Breast epithelium (tissue), 4 donors: Measurements from ENCODE around the gene GRHL1. TPM values are rescaled to one million over a fixed set of nuclear protein-coding genes. Genes with fewer than 3 reads are reported as not detected.
"Not testable (repeated sequence)": the region's sequence is repeated elsewhere in the genome, so short reads cannot be mapped to it uniquely, and the experiment has no call there.

Experiments
- DNase-seq, 2 donors: peaks; one replicate each; pipeline ENCODE4 v3.0.0-alpha.2; 2019; ENCODE audit warnings: low spot score in 2 of 2
- H3K27ac ChIP-seq, 2 donors: fragments of 200-600 bp; sonication (generic) in 1 of 2; one replicate each; pipeline ENCODE4 v1.5.1; 2016 to 2019; ENCODE audit warnings: mild to moderate bottlenecking in 1 of 2
- H3K27me3 ChIP-seq, 2 donors: fragments of 200-600 bp; sonication (generic) in 1 of 2; one replicate each; pipeline versions ENCODE4 v1.5.1 to v1.6.0; 2017 to 2019; ENCODE audit warnings: control low read depth in 1 of 2, mild to moderate bottlenecking in 1 of 2
- H3K36me3 ChIP-seq: fragments of 200-600 bp; one replicate; pipeline ENCODE4 v1.5.1; 2019
- H3K4me1 ChIP-seq, 2 donors: fragments of 200-600 bp; sonication (generic); one replicate each; pipeline ENCODE4 v1.5.1; 2016 to 2019; ENCODE audit warnings: control low read depth in 1 of 2
- H3K4me3 ChIP-seq, 3 donors: fragments of 200-600 bp; sonication (generic); 1 replicate in 2 of 3; 2 replicates in 1 of 3; pipeline ENCODE4 v1.5.1; 2016 to 2019; ENCODE audit warnings: mild to moderate bottlenecking in 3 of 3, moderate library complexity in 2 of 3
- H3K9me3 ChIP-seq, 2 donors: fragments of 200-600 bp; sonication (generic) in 1 of 2; one replicate each; pipeline ENCODE4 v1.5.1; 2016 to 2019; ENCODE audit warnings: control low read depth in 1 of 2
- CTCF ChIP-seq, 3 donors: fragments of 450-650 bp; IDR thresholded peaks; one replicate each; pipeline ENCODE4 v1.5.1; 2016 to 2017; ENCODE audit warnings: antibody characterized with exemption in 3 of 3, mild to moderate bottlenecking in 3 of 3, moderate library complexity in 3 of 3
- POLR2A ChIP-seq: fragments of 450-650 bp; IDR thresholded peaks from one replicate; pipeline ENCODE4 v1.6.1; 2016; ENCODE audit warnings: antibody characterized with exemption, mild to moderate bottlenecking, moderate library complexity
- POLR2AphosphoS5 ChIP-seq, 3 donors: sonication (generic); formaldehyde crosslinking; IDR thresholded peaks; one replicate each; pipeline ENCODE4 v1.6.1; 2017; ENCODE audit warnings: antibody characterized with exemption in 3 of 3
- intact Hi-C: fragments of 100-400 bp; cut with DNase I; formaldehyde crosslinking; loops from one replicate; pipeline ENCODE4 v1.15.1; 2023; ENCODE audit warnings: low total_unique reads
- total RNA-seq, 3 donors: library from RNA; depleted of rRNA; stranded (reverse); fragments of >200 nt; gene quantifications; one replicate each; pipeline ENCODE4 v1.1.0, GENCODE V29; 2016

The GRHL1 gene
- total RNA-seq, 3 donors from 2014 or later, result 2.1 to 86.3 (median 40.0) TPM

GRCh38 chr2:10008809-10009176, 57.3 kb downstream of the GRHL1 start:
- Histone ChIP-seq H3K9me3 (no peaks in the 10 kb centered on the region), H3K27me3 (no peaks in the 10 kb centered on the region), H3K27ac (peak overlapping the region in 1 of 2 donors; percentile 84), H3K36me3 (no peaks in the 10 kb centered on the region), H3K4me3 (no peak overlapping the region), H3K4me1 (peaks cover 13 to 14% of the 10 kb centered on the region in 2 donors)
- intact Hi-C loops, result no loop called here
- peak in 1 of 2 donors; percentile 24 for DNase-seq
- TF ChIP-seq CTCF (IDR thresholded peaks at IDR 0.05), result no peak
- TF ChIP-seq POLR2AphosphoS5 (IDR thresholded peaks at IDR 0.05), result no peak
- TF ChIP-seq POLR2A, result no peak

- Histone ChIP-seq H3K4me3 (peak overlapping the region in 1 of 3 donors; percentile 9), H3K36me3 (no peaks in the 10 kb centered on the region), H3K9me3 (no peaks in the 10 kb centered on the region), H3K27me3 (no peaks in the 10 kb centered on the region), H3K4me1 (peaks cover 13 to 14% of the 10 kb centered on the region in 2 donors), H3K27ac (peak overlapping the region; percentile 61 to 84)
- peak in 1 of 2 donors; percentile 37 for DNase-seq
- no peak for TF ChIP-seq CTCF (IDR thresholded peaks at IDR 0.05)
- intact Hi-C loops, result no loop called here
These were observed 57.8 kb downstream of the GRHL1 start for GRCh38 chr2:10009271-10009810.

- peak overlapping the region; percentile 61 to 84 for H3K27ac ChIP-seq
- no peaks in the 10 kb centered on the region for H3K9me3 ChIP-seq
- intact Hi-C loops, result no loop called here
- peak; percentile 43 to 65 for DNase-seq
- peak overlapping the region in 1 of 3 donors; percentile 9 for H3K4me3 ChIP-seq
- peaks cover 13 to 14% of the 10 kb centered on the region in 2 donors for H3K4me1 ChIP-seq
- no peaks in the 10 kb centered on the region for H3K27me3 ChIP-seq
- TF ChIP-seq POLR2AphosphoS5 (IDR thresholded peaks at IDR 0.05), result peak in 1 of 3 donors; percentile 55
- TF ChIP-seq POLR2A, result no peak
- H3K36me3 ChIP-seq, result no peaks in the 10 kb centered on the region
These were observed 58.6 kb downstream of the GRHL1 start for GRCh38 chr2:10009811-10010781.

GRCh38 chr2:10010861-10011605, 59.5 kb downstream of the GRHL1 start:
- DNase-seq, H3K27me3 ChIP-seq, H3K9me3 ChIP-seq, H3K36me3 ChIP-seq, H3K4me3 ChIP-seq, intact Hi-C loops: not testable (repeated sequence)
- Histone ChIP-seq H3K27ac (peak overlapping the region in 1 of 2 donors; percentile 84), H3K4me1 (peaks cover 13 to 14% of the 10 kb centered on the region in 2 donors)

GRCh38 chr2:10011606-10012325, 60.3 kb downstream of the GRHL1 start:
- H3K27ac ChIP-seq, H3K36me3 ChIP-seq, H3K4me3 ChIP-seq, H3K9me3 ChIP-seq, intact Hi-C loops, H3K27me3 ChIP-seq: not testable (repeated sequence)
- peak in 1 of 2 donors; percentile 50 for DNase-seq
- H3K4me1 ChIP-seq, result peaks cover 13 to 14% of the 10 kb centered on the region in 2 donors

- DNase-seq, H3K27ac ChIP-seq, H3K36me3 ChIP-seq, H3K9me3 ChIP-seq, H3K27me3 ChIP-seq, intact Hi-C loops, H3K4me3 ChIP-seq: not testable (repeated sequence)
- peaks cover 13 to 14% of the 10 kb centered on the region in 2 donors for H3K4me1 ChIP-seq
These were observed 61.0 kb downstream of the GRHL1 start for GRCh38 chr2:10012366-10012962.
